NT2/D1 (cell line): ENCODE data around the gene COL18A1.
A peak's percentile ranks its signal among the peaks of the same experiment; 100 is the strongest.
"Not testable (repeated sequence)": the region's sequence is repeated elsewhere in the genome, so short reads cannot be mapped to it uniquely, and the experiment has no call there.

Experiments used
- DNase-seq: peaks from one replicate; pipeline ENCODE4 v3.0.0-alpha.2; 2011; ENCODE audit warnings: low read depth, low spot score
- H3K27me3 ChIP-seq: 2 replicates; pipeline ENCODE4 v1.6.0; 2011; ENCODE audit warnings: mild to moderate bottlenecking; ENCODE audit not compliant: insufficient read length, insufficient read depth
- H3K36me3 ChIP-seq: 2 replicates; pipeline ENCODE4 v1.6.1; 2011; ENCODE audit warnings: mild to moderate bottlenecking, low read length, mixed read lengths; ENCODE audit not compliant: insufficient read depth, insufficient read length
- H3K4me1 ChIP-seq: 2 replicates; pipeline ENCODE4 v1.5.1; 2011; ENCODE audit not compliant: insufficient read depth, insufficient read length
- H3K4me3 ChIP-seq: 2 replicates; pipeline ENCODE4 v1.5.1; 2011; ENCODE audit warnings: low read depth; ENCODE audit not compliant: insufficient read length
- H3K9ac ChIP-seq: 2 replicates; pipeline ENCODE4 v1.6.0; 2011; ENCODE audit warnings: low read depth; ENCODE audit not compliant: insufficient read length
- H3K9me3 ChIP-seq: 2 replicates; pipeline ENCODE4 v1.5.1; 2011; ENCODE audit warnings: mild to moderate bottlenecking, low read length; ENCODE audit not compliant: insufficient read depth
- SUZ12 ChIP-seq: IDR thresholded peaks from 2 replicates; pipeline ENCODE4 v1.6.1; 2011; ENCODE audit not compliant: insufficient read length, insufficient read depth; ENCODE audit errors: extremely low read depth
- YY1 ChIP-seq: IDR thresholded peaks from 2 replicates; pipeline ENCODE4 v1.6.1; 2011; ENCODE audit not compliant: insufficient read length, insufficient read depth
- ZNF274 ChIP-seq: IDR thresholded peaks from 2 replicates; pipeline ENCODE4 v1.6.1; 2011; ENCODE audit warnings: mild to moderate bottlenecking, low read depth, low read length

Gene COL18A1

DNA sequence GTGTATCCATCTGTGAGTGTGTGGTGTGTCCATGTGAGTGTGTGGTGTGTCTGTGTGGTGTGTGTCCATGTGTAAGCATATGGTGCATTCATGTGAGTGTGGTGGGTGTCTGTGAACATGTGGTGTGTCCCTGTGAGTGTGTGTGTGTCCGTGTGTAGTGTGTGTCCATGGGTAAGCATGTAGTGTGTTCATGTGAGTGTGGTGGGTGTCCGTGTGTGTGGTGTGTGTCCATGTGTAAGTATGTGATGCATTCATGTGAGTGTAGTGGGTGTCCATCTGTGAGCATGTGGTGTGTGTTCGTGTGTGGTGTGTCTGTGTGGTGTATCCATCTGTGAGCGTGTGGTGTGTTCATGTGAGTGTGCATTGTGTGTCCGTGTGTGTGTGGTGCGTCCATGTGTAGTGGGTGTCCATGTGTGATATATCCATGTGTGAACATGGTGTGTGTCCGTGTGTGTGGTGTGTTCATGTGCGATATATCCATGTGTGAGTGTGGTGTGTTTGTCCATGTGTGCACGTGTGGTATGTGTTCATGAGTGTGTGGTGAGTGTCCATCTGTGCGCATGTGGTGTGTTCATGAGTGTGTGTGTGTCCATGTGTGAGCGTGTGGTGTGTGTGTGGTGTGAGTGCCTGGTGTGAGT lies 124.9 kb downstream of the COL18A1 start:
- peaks cover 85% of the 10 kb centered on the region for H3K36me3 ChIP-seq
- no peak for DNase-seq
- no peaks in the 10 kb centered on the region for H3K27me3 ChIP-seq
- TF ChIP-seq SUZ12 (no peak), YY1 (no peak), ZNF274 (no peak)
- H3K4me1 ChIP-seq = peaks cover 22% of the 10 kb centered on the region
- no peaks in the 10 kb centered on the region for H3K9me3 ChIP-seq
- no peak overlapping the region for H3K4me3 ChIP-seq
- H3K9ac ChIP-seq = no peak overlapping the region

DNA sequence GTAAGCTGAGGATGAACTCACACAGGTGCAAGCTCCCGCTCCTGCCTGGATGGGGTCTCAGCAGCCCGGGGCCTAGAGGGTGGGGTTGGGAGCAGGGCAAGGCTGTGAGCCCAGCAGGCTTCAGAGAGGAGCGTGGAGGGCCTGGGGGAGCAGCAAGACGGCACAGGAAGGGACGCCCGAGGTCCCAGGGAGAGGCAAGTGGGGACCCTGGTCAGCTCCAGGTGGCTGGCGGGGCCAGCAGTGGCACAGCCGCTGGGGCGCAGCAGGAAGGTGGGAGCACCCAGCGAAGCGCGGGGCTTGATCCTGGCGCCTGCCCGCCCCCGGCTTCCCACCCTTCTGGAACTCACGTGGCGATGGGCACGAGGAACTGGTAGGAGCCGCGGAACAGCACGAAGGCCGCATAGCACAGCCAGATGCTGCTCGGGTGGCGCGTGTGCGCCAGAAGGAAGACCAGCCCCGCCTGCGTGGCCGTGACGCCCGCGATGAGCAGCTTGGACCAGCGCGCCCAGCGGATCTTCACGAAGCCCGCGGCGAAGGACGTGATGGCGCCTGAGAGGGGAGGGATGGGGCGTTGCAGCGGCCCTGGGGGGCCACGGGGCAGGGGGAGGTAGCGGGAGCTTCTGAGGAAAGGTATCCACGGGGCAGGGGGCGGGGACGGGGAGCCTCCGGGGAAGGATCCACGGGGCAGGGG lies 125.6 kb downstream of the COL18A1 start:
- Histone ChIP-seq H3K27me3 (no peaks in the 10 kb centered on the region), H3K9ac (no peak overlapping the region), H3K4me3 (no peak overlapping the region), H3K4me1 (peaks cover 24% of the 10 kb centered on the region), H3K9me3 (no peaks in the 10 kb centered on the region), H3K36me3 (peaks cover 85% of the 10 kb centered on the region)
- no peak for DNase-seq
- no peak for TF ChIP-seq ZNF274
- TF ChIP-seq YY1 = no peak
- no peak for TF ChIP-seq SUZ12

DNA sequence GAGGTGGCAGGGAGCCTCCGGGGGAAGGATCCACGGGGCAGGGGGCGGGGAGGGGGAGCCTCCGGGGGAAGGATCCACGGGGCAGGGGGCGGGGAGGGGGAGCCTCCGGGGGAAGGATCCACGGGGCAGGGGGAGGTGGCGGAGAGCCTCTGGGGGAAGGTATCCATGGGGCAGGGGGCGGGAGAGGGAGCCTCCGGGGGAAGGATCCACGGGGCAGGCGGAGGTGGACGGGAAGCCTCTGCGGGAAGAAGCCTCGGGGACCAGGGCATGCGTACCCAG lies 126.1 kb downstream of the COL18A1 start:
- Histone ChIP-seq H3K4me1 (peaks cover 24% of the 10 kb centered on the region), H3K36me3 (peaks cover 85% of the 10 kb centered on the region)
- not testable (repeated sequence) for DNase-seq

DNA sequence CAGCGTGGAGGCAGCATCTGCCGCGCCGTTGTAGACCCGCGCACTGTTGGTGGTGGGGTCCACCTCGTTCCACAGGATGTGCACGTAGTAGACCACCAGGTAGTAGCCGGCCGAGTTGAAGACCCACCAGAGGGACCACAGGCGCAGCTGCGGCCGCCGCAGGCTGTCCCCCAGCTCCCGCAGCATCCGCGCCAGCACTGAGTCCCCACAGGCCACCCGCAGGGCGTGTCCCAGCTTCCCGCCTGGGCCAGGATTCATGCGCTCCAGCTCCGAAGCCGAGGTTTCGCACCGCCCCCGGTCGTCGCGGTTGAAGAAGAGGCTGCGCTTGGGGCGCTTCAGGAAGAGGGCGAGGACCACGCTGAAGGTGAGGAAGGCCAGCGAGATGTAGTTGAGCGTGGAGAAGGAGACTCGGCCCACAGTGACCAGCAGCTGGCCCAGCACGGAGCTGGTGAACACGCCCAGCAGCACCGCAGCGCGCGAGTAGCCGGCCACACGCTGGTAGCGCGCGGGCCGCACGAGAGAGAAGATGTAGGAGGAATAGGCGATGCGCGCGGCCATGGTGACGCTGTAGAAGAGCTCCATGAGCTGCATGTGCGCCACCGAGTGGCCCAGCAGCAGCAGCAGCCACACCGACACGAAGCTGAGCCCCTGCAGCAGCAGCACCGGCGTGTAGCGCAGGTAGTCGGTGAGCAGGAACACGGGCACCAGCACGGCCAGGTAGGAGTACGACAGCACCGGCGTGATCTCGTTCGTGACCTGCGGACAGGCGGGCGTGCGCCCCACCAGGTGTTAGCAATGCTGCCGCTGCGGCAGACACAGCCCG lies 126.6 kb downstream of the COL18A1 start:
- Histone ChIP-seq H3K36me3 (peaks cover 87% of the 10 kb centered on the region), H3K9me3 (no peaks in the 10 kb centered on the region)
- no peak for TF ChIP-seq SUZ12
- TF ChIP-seq YY1 = no peak
- no peak for TF ChIP-seq ZNF274

More for the DNA sequence above, 126.1 kb downstream of the COL18A1 start:
- not testable (repeated sequence) for H3K4me3 ChIP-seq, H3K9me3 ChIP-seq, H3K9ac ChIP-seq, H3K27me3 ChIP-seq

DNA sequence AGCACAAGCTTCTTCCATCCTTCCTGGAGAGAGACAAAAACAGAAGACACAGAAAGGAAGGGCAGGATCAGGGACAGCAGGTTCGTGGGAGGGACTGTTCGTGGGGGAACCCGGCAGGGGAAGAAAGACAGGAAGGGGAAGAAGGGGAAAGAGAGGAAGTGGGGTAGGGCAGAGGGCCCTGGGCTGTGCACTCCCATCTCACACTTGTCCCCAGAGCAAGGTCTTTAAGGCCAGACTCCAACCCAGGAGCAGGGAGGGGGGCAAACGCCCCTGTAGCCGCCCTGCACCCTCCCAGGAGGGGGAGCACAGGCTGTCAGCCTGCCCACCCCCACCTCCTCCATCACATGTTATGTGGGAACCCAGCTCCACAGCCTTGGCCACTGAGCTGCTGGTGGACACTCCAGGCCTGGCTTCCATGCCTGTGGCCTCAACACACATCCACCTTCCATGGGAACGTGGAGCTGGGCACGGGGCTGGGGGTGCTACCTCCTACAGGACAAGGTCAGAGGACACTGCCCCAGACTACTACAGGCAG lies 127.9 kb downstream of the COL18A1 start:
- H3K27me3 ChIP-seq = no peaks in the 10 kb centered on the region
- no peaks in the 10 kb centered on the region for H3K9me3 ChIP-seq
- no peak overlapping the region for H3K9ac ChIP-seq
- H3K4me1 ChIP-seq = peaks cover 22% of the 10 kb centered on the region
- DNase-seq = no peak
- no peak overlapping the region for H3K4me3 ChIP-seq
- TF ChIP-seq ZNF274 = no peak
- no peak for TF ChIP-seq YY1
- no peak for TF ChIP-seq SUZ12
- peaks cover 85% of the 10 kb centered on the region for H3K36me3 ChIP-seq

More for the DNA sequence above, 126.6 kb downstream of the COL18A1 start:
- Histone ChIP-seq H3K27me3 (no peaks in the 10 kb centered on the region), H3K9ac (no peak overlapping the region), H3K4me1 (peaks cover 24% of the 10 kb centered on the region), H3K4me3 (no peak overlapping the region)
- no peak for DNase-seq

DNA sequence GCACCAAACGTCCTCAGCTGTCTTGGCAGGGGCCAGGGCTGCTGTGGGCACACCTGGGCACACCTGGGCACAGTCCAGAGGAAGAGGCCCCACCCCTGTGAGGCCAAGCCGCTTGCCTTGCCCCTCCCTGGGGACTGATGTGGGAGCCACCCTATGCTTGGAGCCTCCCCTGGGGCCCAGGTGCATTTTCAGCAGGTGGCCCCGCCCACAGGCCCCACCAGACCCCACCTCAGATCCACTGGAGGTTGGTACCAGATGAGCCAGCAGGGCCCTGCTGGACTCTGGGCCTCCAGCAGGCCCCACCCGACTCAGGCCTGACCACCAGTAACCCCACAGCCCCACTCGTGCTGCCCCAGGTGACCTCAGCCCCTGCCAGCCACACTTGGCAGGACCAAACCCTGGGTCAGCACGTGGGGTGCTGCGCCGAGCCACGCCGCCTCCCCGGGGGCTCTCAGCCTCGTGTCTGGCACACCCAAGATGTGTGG lies 128.4 kb downstream of the COL18A1 start:
- TF ChIP-seq YY1 = no peak
- no peak for TF ChIP-seq SUZ12
- TF ChIP-seq ZNF274 = no peak
- Histone ChIP-seq H3K4me3 (no peak overlapping the region), H3K4me1 (peaks cover 22% of the 10 kb centered on the region), H3K9me3 (no peaks in the 10 kb centered on the region), H3K9ac (peak overlapping the region; percentile 36), H3K27me3 (no peaks in the 10 kb centered on the region), H3K36me3 (peaks cover 82% of the 10 kb centered on the region)
- no peak for DNase-seq

DNA sequence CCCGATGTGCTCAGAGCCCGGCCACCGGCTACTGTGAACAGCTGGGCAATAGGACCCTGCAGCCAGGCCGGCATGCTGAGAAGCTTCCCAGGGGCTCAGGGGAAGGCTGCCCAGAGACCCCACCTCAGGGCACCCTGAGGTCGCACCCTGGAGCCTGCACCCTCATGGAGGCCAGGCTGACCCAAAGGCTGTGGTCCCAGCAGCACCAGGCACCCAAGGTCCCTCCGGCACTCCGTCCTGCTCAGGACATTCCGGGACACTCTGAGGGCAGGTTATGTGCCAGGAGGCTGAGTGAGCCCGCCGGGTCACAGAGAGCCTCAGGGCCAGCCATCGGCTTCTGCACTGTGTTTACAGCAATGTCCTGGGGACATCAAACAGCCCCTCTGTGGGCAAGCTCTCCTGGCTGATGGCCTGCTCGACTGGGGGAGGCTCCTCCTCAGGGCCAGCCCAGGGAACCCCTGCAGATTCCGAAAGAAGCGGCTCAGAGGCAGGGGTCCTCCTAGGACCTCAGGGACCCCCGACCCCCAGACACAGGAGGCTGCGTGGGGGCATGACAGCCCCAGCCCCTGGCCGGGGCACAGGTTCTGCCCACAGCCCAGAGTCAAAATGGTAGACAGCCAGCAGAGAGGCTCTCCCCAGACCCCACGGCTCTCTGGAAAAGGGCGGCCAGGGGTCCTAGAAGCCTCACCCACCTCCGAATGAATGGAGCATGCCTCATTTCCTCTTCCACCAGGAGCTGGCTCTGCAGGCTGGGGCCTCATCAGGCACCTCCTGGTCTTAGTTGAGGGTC lies 129.1 kb downstream of the COL18A1 start:
- no peaks in the 10 kb centered on the region for H3K27me3 ChIP-seq
- H3K9me3 ChIP-seq = no peaks in the 10 kb centered on the region
- H3K4me1 ChIP-seq = peaks cover 22% of the 10 kb centered on the region
- peaks cover 81% of the 10 kb centered on the region for H3K36me3 ChIP-seq
- no peak for DNase-seq
- TF ChIP-seq YY1 = no peak
- TF ChIP-seq ZNF274 = no peak
- no peak for TF ChIP-seq SUZ12
- H3K4me3 ChIP-seq = no peak overlapping the region
- H3K9ac ChIP-seq = no peak overlapping the region
